WTC11 (cell line): Measurements from ENCODE around the gene CDK11B. TPM values are rescaled to one million over a fixed set of nuclear protein-coding genes. Genes with fewer than 3 reads are reported as not detected.
"Not testable (repeated sequence)": the region's sequence is repeated elsewhere in the genome, so short reads cannot be mapped to it uniquely, and the experiment has no call there.

Experiments
- ATAC-seq: fragments of 200-7000 bp; cut with Tn5 transposase; 2 replicates; pipeline ENCODE4 v1.10.0; 2021; ENCODE audit warnings: mild to moderate bottlenecking, moderate library complexity
- CTCF ChIA-PET: fragments of 300-600 bp; sonication (Branson Sonifier 250); formaldehyde crosslinking; loops from one replicate; lab custom pipeline; 2021; ENCODE audit warnings: antibody characterized with exemption; lab: Charles Lee
- POLR2A ChIA-PET: fragments of 350-600 bp; sonication (Branson Sonifier 250); formaldehyde crosslinking; loops from one replicate; lab custom pipeline; 2021; ENCODE audit warnings: antibody characterized with exemption; lab: Charles Lee
- DNase-seq: peaks from one replicate; pipeline ENCODE4 v3.0.0; 2021; ENCODE audit warnings: low spot score
- H3K27ac Mint-ChIP-seq: 2 replicates; pipeline ENCODE4 v1.8.0; 2021; ENCODE audit warnings: mixed read lengths
- H3K27me3 Mint-ChIP-seq: 2 replicates; pipeline ENCODE4 v1.8.0; 2021; ENCODE audit warnings: low read depth, mild to moderate bottlenecking, moderate library complexity, mixed read lengths
- H3K36me3 Mint-ChIP-seq: 2 replicates; pipeline ENCODE4 v1.8.0; 2021; ENCODE audit warnings: mixed read lengths
- H3K4me1 Mint-ChIP-seq: 2 replicates; pipeline ENCODE4 v1.8.0; 2022; ENCODE audit warnings: mixed read lengths
- H3K4me3 Mint-ChIP-seq: 2 replicates; pipeline ENCODE4 v1.8.0; 2021; ENCODE audit warnings: mild to moderate bottlenecking, moderate library complexity, mixed read lengths
- H3K9me3 Mint-ChIP-seq: 2 replicates; pipeline ENCODE4 v1.8.0; 2021; ENCODE audit warnings: mixed read lengths
- total RNA-seq: library from RNA; stranded (reverse); gene quantifications from 3 replicates; pipeline ENCODE4 v1.2.3, GENCODE V29; 2021

CDK11B gene
- total RNA-seq, 1 experiment from 2014 or later = 41.2 TPM

- DNase-seq, POLR2A ChIA-PET, H3K9me3 Mint-ChIP-seq, H3K4me3 Mint-ChIP-seq, ATAC-seq, H3K4me1 Mint-ChIP-seq, H3K27ac Mint-ChIP-seq, H3K27me3 Mint-ChIP-seq: not testable (repeated sequence)
- H3K36me3 Mint-ChIP-seq = peaks cover 15% of the 10 kb centered on the region
- CTCF ChIA-PET = interaction anchor here (2.2 kb wide), 1 partner anchor 15 kb away, joined by 48 read pairs; no protein-coding TSS in a partner anchor
These were observed 5.5 kb upstream of the CDK11B start for GRCh38 chr1:1664318-1664717.

- POLR2A ChIA-PET, H3K27me3 Mint-ChIP-seq, H3K9me3 Mint-ChIP-seq, DNase-seq, H3K27ac Mint-ChIP-seq, ATAC-seq, CTCF ChIA-PET, H3K4me3 Mint-ChIP-seq, H3K4me1 Mint-ChIP-seq: not testable (repeated sequence)
- peaks cover 12% of the 10 kb centered on the region for H3K36me3 Mint-ChIP-seq
These were observed 4.2 kb upstream of the CDK11B start for GRCh38 chr1:1662830-1663560.

- DNase-seq, H3K4me1 Mint-ChIP-seq, H3K9me3 Mint-ChIP-seq, CTCF ChIA-PET, POLR2A ChIA-PET, H3K4me3 Mint-ChIP-seq, ATAC-seq, H3K27ac Mint-ChIP-seq, H3K27me3 Mint-ChIP-seq, H3K36me3 Mint-ChIP-seq: not testable (repeated sequence)
These were observed 3.6 kb upstream of the CDK11B start for GRCh38 chr1:1662392-1662791.

- H3K9me3 Mint-ChIP-seq, H3K27ac Mint-ChIP-seq, H3K27me3 Mint-ChIP-seq, ATAC-seq, H3K4me1 Mint-ChIP-seq, POLR2A ChIA-PET, CTCF ChIA-PET, DNase-seq, H3K4me3 Mint-ChIP-seq: not testable (repeated sequence)
- H3K36me3 Mint-ChIP-seq = peaks cover 60% of the 10 kb centered on the region
These were observed 10.5 kb downstream of the CDK11B start for GRCh38 chr1:1648265-1648664.

GRCh38 chr1:1647567-1648241, 11.1 kb downstream of the CDK11B start:
- H3K9me3 Mint-ChIP-seq, CTCF ChIA-PET, H3K27ac Mint-ChIP-seq, ATAC-seq, DNase-seq, H3K4me1 Mint-ChIP-seq, POLR2A ChIA-PET, H3K4me3 Mint-ChIP-seq, H3K27me3 Mint-ChIP-seq: not testable (repeated sequence)
- H3K36me3 Mint-ChIP-seq = peaks cover 60% of the 10 kb centered on the region

- H3K36me3 Mint-ChIP-seq = peaks cover 48% of the 10 kb centered on the region
- H3K9me3 Mint-ChIP-seq, ATAC-seq, H3K4me3 Mint-ChIP-seq, CTCF ChIA-PET, DNase-seq, POLR2A ChIA-PET, H3K27me3 Mint-ChIP-seq, H3K4me1 Mint-ChIP-seq, H3K27ac Mint-ChIP-seq: not testable (repeated sequence)
These were observed 12.5 kb downstream of the CDK11B start for GRCh38 chr1:1646326-1646725.

GRCh38 chr1:1640711-1641461, 17.9 kb downstream of the CDK11B start:
- POLR2A ChIA-PET, H3K4me3 Mint-ChIP-seq, H3K27me3 Mint-ChIP-seq, DNase-seq, H3K4me1 Mint-ChIP-seq, H3K36me3 Mint-ChIP-seq, CTCF ChIA-PET, H3K27ac Mint-ChIP-seq, ATAC-seq, H3K9me3 Mint-ChIP-seq: not testable (repeated sequence)

GRCh38 chr1:1640081-1640480, 18.7 kb downstream of the CDK11B start:
- H3K27ac Mint-ChIP-seq, H3K4me3 Mint-ChIP-seq, H3K27me3 Mint-ChIP-seq, ATAC-seq, H3K9me3 Mint-ChIP-seq, POLR2A ChIA-PET, H3K4me1 Mint-ChIP-seq, H3K36me3 Mint-ChIP-seq, CTCF ChIA-PET, DNase-seq: not testable (repeated sequence)

- H3K36me3 Mint-ChIP-seq, ATAC-seq, DNase-seq, H3K4me3 Mint-ChIP-seq, H3K27me3 Mint-ChIP-seq, H3K9me3 Mint-ChIP-seq, H3K4me1 Mint-ChIP-seq, CTCF ChIA-PET, H3K27ac Mint-ChIP-seq, POLR2A ChIA-PET: not testable (repeated sequence)
These were observed 19.4 kb downstream of the CDK11B start for GRCh38 chr1:1639368-1639767.

GRCh38 chr1:1638528-1638927, 20.3 kb downstream of the CDK11B start:
- H3K36me3 Mint-ChIP-seq, H3K27me3 Mint-ChIP-seq, H3K4me1 Mint-ChIP-seq, ATAC-seq, DNase-seq, H3K4me3 Mint-ChIP-seq, POLR2A ChIA-PET, H3K9me3 Mint-ChIP-seq, H3K27ac Mint-ChIP-seq, CTCF ChIA-PET: not testable (repeated sequence)

- ATAC-seq, POLR2A ChIA-PET, H3K27ac Mint-ChIP-seq, H3K27me3 Mint-ChIP-seq, CTCF ChIA-PET, H3K4me1 Mint-ChIP-seq, H3K36me3 Mint-ChIP-seq, H3K4me3 Mint-ChIP-seq, DNase-seq, H3K9me3 Mint-ChIP-seq: not testable (repeated sequence)
These were observed 21.3 kb downstream of the CDK11B start for GRCh38 chr1:1637479-1637875.
